NCI-H2107 treated with DMSO at 0.1 percent for 48 hours (cell line): ENCODE measurements around the gene EGFR.

ENCODE experiments used
- DNase-seq: peaks from one replicate; lab custom pipeline; 2025; ENCODE audit not compliant: unreplicated experiment; lab: John Stamatoyannopoulos, UW

The EGFR gene

DNA sequence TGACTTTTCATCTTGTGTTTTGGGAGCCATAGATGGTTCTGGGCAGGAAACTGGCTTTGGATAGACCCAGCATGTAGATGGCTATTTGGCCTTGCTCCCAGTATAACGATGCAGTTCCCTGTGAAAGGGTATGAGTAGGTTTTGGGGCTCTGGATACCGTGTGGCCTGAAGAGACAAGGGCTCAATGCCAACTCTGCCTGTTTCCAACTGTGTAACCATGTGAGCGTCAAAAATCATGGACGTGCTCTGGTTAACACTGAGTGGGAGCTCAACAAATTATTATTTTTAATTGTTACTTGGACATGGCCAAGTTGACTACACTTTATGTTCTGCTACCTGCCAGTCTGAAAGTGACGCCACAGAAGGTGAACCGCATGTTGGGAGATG is 41.8 kb downstream of the EGFR start:
- no peak for DNase-seq

DNA sequence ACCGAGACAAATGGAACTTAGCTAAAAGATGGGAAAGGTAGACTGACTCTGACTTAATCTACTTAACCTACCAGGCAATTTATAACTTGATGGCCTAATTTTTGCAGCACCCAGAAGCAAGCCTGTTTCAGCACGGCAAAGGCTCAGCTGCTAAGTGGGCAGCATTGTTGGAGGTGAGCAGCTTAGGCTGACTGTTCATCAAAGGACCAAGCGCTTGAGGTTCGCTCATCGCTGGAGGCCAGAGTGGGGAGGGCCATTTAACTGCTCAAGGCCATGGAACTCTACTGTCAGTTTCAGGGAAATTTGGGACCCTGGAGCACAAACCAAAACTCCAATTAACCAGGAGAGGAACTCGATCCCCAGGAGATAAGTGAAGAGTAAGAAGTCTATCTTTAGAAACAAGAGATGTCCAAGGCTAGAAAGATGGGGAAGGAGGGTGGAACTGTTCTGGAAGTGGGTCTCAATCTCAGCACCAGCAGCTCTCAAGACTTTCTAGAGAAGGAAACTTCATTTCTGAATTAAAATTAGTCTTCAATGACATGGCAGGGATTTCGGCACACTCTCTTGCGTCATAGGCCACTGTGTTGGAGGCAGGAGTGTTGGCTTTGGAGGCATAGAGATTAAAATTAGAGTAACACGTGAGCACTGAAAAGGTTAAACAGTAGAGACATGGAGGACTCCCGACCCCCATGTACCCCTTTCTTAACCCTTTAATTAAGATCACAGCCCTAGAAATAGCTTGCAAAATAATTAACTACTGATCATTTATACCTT is 43.1 kb downstream of the EGFR start:
- DNase-seq = no peak

DNA sequence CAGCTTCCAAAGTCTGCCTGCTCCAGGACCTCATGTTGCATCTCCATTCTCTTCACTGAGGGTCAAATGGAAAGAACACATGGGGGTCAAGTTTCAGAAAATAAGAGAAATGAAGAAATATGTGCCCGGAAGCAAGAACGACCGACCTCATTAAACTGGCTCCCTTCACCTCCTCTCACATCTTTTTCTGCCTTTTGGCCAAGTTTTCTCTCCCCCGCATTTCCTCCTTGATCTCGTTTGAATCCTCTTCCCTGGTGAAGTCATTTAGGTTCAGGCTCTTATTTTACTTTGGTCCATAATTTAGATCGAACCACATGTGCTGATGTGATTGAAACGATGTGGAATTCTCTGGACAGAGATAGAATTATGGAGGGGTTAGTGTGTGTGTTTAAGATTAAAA is 44.2 kb downstream of the EGFR start:
- DNase-seq = no peak

DNA sequence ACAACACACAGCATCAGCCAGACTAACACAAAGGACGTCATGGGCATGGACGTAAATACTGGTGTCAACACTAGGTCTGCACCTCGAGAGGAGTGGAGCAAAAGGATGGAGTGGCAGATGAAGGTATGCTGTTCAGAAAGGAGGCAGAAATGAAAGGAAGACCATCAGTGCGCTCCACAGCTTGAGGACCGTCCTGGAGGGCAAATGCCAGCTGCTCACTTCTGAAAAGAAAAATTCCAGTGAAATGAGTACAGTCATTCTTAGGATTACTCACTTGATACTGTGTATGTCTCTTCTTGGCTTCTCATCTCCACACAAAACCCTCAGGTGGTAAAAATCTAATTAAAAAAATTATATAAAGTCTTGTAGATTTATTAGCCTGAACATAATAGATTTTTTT is 44.8 kb downstream of the EGFR start:
- no peak for DNase-seq

DNA sequence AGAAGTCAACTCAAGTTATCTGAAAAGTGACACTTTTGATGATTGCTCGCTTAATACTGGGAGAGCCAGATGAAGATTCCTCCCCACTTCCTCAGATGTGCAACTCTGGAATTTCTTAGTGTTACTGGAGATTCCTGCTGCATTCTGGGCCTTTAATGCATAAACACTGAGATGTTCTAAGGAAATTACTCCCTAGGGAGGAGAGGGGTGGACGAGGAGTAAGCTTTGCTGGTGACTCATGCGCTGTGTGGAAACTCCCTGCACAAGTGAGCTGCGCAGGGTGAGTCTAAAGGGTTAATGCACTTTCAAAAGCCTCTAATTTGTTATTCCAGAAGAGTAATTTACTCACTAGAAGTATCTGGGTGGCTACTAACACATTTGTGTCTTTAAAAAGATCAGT is 46.3 kb downstream of the EGFR start:
- DNase-seq = no peak

DNA sequence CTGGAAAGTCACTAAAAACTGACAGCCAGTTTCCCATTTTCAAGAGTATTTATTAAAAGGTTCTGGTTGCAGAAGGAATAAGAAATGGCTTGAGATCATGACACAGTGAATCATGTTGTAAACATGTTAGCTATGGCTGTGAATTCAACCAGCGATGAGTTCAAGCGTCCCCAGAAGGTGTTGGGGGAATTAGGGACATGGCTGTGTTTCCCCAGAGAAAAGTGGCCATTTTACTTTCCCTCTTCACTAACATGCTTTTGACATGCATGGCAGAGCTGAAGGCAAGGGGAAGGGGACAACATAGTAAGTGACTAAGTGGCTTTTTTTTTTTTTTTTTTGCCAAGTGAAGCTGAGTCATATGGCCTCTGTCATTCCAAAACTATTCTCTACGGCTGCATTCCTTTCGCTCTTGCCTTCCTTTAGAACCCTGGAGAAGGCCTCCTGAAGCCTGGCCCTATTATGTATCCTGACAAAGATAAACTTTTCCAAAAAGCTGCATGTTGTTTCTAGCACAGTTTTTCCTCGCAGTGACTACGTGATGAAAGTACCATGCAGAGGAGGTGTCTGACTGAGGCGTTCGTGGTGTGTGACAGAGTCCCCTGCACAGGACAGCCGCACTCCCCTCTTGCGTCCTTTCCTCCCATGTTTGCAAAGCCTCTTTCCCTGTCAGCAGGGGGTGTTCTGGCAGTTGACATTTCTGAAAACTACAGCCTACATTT is 46.9 kb downstream of the EGFR start:
- no peak for DNase-seq

DNA sequence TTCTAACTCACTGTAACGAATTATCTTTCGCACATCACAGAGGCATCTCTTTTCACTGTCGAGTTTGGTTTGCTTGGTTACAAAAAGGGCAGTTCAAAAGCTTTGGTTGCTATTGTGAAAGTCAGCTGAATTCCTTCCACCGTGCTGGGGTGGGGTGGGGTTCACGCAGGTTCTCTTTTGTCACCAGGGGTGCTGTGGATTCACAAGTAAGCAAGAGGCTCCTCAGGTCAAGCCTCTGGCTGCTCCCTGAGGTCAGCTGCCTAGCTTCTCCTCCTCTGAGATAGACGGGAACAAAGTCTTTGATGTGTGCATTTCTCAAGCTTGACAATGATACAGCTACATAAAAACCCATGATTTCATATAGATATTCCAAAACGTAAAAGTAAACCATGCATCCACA is 47.7 kb downstream of the EGFR start:
- DNase-seq = no peak

DNA sequence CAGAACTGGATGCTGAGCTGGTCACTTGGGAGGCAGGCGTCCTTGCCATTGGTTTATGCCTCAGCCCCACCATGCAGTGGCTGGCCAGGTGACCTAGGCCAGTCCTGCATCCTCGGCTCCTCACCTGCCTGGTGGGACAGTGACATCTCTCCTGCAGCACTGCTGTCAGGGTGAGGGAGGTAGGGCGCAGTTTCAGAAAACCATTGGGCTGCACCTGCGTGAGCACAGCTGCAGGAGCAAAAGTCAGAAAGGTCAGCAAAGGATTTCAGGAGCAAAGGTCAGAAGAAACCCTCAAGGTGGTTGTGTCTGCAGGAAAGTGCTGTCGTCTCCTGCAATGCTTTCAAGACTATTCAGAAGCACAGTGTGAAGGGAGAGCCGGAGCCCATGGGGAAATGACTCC is 48.1 kb downstream of the EGFR start:
- DNase-seq = no peak

DNA sequence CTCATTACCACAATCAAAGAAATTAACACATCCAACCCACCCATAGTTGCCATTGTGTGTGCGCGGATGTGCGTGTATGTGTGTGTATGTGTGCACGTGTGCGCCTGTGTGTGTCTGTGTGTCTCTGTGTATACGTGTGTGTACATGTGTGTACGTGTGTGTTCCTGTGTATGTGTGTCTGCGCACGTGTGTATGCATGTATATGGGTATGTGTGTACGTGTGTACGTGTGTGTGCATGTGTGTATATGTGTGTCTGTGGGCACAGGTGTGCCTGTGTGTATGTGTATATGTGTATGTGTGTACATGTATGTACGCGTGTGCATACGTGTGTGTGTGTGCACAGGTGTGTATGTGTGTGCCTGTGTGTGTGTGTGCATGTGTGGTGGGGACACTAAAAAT is 48.9 kb downstream of the EGFR start:
- no peak for DNase-seq

DNA sequence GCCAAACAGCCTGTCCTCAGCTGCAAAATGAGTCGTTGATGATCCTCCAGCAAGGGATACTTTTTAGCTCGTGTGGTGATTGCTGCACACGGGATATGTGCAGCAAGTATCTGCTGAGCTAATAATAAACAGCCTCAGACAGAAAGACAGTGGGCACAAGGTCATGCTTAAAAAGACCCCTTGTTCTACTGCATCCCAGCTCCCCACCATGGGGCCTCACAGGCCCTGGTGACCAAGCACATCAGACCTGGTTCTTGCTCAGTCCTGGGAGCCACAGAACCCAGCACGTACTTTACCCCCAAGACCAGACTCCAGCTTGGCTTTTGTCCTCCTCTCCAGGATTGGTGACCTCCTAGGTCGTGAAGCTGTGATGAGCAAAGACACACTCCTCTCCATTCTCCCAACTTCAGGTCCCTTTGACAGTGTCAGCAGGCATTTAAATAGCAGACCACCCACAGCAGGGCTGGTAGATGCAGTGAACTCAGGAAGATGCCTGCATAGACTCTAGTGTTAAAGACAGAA is 50.5 kb downstream of the EGFR start:
- DNase-seq = no peak

DNA sequence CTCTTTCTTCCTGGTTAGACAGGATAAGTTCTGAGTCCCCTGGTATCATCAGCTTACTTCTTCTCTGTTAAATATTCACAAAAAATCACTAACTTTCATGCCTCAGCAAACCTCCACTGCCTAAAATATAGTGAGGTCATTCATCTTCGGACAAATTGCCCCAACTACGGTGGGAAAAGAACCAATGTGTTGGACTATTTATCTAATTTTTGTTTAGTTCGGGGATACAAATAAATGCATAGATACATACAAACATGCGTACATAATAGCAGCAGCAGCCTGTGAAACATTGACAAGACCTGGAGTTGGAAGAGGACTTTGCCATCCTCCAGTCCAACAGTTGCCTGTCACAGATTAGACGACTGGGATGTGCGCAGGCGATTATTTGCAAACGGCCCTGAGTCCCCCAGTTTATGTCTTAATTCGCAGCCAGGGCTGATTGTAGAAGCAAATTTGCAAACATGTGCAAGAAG is 51.5 kb downstream of the EGFR start:
- no peak for DNase-seq

DNA sequence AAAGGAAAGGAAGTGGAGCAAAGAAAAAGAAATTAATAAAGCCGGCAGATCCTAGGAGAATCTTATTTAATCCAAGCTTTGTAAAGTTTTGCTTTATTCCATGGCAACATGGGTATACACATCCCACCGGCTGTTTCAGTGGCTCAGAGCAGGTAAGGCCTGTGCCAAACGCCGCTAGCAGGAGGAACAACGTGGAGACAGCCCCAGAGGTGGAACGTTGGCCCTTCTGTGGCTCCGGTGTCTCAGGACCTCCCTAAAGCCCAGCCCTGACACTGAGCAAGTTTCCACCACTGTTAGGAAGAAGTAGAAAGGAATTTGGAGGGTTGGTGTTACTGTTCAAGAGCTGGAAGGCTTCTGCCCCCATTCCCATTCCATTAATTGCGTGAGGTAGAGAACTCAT is 52.0 kb downstream of the EGFR start:
- DNase-seq = no peak

DNA sequence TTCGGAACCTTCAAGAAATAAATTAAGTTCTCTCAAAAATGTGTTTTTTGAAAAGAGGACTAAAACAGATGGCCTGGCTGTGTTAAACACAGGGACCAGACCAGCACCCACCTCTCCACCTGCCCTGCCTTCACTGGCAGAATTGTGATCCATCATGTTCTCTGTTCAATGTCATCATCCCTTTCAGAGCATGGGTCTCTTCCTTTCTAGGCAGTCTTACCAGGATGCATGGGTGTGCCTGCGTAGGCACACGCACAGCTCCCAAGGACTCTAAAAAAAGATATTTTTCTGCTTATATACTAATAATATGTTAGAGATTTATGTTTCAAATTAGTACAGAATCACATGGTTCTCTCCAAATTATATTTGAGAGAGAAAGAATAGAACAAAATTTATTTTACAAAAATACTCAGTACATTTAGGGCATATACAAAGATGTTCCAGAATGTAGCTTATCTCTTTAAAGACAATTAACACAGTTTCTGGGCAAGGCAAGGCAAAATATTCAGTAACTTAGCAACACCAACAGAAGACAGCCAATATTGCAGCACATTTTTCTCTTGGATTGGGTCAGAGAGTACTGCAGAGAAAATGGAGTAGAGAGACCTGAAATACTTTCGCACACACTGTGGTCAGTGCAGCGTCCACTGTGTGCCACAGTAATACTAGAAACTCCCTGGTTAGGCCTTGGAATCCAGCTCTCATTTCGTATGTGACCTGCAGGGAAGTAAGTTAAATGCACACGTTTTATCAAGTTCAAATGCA is 52.8 kb downstream of the EGFR start:
- no peak for DNase-seq

DNA sequence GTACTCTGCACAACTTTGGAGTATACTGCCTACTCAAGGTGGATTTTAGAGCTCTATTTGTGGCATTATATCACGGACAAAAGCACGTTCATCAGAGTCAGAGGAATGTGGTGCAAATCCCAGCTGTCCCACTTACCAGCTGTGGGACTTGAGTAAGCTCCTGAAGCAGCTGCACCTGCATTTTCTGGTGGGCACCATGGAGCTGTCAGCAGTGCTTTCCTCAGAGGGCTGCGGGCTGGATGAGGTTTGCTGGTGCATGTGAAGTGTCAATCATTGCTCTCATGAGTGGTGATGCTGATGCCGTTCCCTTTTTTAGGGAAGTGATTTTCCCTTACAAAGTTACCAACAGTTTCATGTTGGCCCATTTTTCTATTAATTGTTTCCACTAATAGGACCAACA is 53.4 kb downstream of the EGFR start:
- no peak for DNase-seq

DNA sequence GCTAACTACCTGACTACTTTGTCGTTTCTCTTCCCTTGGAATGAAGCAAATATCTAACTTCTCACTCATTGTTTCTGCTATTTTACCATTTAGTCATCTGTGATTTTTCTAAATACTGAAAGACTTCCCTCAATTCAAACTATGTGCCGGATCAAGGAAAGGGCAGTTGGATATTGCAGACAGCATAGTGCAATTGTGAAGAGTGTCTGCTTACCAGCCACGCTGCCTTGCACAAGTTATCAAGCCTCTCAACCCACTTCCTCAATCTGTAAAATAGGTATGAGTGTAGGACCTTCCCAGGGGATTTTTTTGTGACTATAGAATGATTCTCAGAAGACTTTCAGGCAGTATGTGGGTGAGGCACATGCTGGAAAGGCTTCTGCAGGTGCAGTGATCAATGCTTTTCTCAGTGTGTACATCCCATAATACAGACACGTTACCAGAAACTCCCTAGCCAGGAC is 54.3 kb downstream of the EGFR start:
- DNase-seq = no peak

DNA sequence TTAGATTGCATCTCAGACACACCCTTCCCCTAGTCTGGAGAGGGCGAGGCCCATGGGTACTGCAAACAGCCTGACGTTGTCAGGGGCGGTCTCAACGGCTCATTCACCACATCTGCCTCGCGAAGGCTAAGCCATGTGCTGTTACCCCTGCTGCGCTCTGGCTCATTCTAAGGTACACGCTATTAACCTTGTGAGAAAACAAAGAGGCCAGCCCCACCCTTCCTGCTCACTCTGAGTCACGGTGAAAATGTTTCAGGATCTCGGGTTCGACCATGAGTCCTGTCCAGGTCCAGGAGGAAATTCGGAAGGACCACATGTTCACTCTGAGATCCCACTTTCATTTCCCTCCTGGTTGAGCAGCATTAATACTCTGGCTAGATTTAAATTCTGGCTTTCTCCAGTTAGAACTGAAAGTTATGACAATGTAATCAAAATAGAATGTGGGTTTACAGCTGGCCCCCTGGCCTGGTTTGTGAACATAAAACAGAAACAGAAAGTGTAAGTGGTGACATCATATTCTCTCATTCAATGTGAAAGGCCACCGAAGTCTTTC is 55.2 kb downstream of the EGFR start:
- peak; percentile 55 for DNase-seq

DNA sequence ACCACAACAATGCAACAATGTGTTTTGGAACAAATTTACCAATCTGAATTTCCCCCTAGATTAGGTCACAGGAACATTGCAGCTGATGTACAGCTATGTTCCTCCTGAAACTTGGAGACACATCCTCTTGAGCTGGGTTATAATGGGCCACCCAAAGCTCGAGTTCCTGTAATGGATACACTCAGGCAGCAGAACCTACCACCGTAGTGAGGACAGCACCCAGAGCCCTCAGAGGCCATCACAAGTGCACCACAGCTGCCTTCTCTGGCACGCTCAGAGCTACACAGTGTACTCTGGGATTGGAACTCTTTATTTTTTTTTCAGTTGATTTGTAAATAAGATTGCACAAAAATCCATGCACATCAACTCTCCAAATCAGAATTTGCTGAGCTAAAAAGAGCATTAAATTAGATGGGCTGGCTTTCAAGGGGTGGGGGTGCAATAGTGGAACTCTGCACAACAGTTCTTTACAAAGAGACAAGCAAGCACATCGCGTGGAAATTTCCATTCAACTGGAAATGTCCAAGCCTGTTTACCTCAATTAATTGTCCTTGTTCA is 56.7 kb downstream of the EGFR start:
- no peak for DNase-seq

DNA sequence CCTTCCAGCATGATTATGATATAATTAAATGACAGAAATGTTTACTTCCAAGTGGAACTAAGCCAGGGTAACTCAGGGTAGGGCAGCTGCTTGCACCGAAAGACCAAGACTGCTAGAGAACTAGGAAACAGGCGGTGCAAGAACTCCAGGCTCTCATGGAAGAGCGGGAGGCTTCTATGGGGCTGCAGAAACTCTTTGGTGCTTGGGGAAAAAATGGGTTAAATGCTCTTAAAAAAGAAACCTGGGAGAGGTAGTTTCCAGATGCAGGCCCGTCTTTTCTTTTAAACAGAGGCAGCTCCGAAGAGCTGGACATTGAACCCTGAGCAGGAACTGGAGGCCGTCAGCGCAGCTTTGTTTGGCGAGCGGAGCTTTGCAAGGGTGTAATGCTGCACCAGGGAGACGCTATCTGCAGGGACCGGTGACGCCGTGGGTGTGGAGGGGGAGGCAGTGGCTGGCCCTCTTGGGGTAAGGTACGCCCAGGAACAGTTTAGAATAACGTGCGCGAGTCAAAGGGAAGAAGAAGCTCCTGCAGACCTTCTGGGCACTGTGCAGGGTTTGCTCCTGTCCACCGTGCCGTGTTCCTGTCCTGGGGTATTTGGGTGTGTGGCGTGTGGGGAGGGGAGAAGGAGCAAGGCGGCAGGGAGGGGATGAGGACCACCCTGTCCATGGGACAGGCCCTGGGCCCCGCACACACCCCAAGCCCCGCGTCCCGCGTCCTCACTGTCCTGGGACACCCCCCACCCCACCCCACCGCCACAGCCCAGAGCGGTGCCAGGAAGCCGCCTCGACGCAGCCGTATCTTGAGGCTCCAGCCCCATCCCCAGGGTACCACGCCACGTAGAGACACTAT is 59.0 kb downstream of the EGFR start:
- no peak for DNase-seq

DNA sequence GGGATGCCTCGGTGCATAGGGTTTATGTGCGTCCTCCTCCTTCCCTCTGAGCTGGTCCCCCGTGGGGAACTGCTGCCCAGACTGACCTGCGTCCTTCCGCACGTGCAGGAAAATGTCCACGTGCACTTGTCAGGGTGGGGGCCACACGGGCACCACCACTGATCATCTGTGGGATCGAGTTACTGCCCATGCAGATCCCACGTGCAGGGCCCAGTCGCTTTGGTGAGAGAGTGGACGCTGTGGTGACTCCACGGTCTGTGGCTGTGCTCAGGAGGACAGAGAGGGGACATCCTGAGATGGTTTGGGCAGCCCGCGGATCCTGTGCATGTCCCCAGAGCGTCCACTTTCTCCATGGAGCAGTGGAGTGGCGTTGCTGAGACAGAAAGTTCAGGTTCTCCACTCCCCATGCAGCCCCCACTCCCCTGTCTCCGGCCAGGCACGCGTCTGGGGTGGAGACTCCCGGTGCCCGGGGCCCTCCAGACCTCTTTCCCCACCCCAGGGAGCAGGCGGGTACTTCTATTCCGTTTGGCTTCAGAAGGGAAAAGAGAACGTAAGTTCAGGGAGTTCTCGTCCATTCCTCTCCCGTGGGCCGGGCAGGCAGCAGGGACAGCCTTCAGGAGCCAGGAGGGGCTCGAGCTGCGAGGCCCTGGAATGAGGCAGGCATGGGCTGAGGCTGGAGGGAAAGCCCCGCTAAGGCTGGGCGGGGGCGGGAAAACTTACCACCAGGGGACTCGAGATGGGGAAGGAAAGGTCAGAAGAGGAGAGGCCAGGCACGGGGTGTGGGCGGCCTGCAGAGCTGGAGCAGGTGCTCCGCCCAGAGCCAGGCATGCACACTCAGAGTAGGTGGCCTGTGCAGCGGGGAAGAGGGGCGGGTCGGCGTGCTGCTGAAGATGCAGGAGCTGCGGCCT is 59.9 kb downstream of the EGFR start:
- no peak for DNase-seq
